Activated T-cell treated with anti-CD3 and anti-CD28 coated beads, Interleukin-2, amount 50 U/mL, for 1 hour (primary cell): ENCODE measurements around the gene SHOC2.
A peak's percentile ranks its signal among the peaks of the same experiment; 100 is the strongest.

Source experiments
- DNase-seq: peaks from one replicate; pipeline ENCODE4 v3.0.0-alpha.2; 2020

The SHOC2 gene

DNA sequence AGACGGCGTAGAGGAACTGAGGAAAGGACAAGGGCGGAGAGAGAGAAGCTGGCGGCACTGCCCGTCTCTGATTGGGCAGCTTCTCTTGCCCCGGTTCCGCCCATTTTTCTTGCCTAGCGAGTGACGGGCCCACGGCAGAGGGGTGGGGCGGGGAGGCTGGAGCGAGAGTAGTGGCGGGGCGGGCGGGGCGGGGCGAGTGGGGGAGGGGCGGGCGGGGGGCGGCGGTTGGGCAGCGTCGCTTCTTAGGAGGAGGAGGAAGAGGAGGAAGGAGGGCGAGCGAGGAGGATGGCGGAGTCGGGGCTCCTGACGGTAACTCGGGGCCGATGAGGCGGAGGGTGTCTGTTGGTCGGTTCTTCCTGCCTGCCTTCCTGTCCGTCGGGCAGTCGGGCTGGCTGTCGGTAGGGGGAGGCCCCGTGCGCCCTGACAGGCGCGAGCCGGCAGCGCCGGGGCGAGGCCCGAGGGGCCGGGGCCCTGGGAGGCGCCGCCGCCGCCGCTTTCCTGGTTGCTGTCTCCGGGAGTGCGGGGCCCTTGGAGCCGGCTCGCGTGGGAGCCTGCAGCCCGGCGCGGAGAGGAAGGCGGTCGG is at the start of gene SHOC2:
SHOC2 (plus strand) TSS at position 256 of the 583 bp plus-strand sequence. CDS start 44,755 bp downstream, outside the sequence.
- DNase-seq = peak; percentile 93

DNA sequence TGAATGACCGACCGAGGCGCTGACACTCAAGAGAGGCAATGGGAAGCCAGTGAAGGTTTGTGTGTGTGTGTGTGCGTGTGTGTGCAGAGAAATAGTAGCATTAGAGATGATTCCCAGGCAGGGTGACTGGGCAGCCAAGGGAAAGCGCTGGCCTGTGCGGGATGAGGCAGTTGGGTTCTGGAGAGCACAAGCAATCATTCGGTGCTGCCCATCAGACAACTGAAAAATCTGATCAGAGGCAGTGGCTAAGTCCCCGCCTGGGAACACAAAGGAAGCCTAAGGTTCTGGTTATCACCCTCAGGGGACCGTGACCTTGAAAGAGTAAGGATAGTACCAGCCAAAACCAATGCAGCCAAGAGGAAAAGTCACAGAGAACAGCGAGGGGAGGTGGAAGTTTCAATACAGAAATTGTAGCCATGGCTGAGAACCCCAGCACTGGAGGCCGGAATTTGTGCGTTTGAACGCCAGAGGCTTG is 48.5 kb upstream of the SHOC2 start:
- no peak for DNase-seq

DNA sequence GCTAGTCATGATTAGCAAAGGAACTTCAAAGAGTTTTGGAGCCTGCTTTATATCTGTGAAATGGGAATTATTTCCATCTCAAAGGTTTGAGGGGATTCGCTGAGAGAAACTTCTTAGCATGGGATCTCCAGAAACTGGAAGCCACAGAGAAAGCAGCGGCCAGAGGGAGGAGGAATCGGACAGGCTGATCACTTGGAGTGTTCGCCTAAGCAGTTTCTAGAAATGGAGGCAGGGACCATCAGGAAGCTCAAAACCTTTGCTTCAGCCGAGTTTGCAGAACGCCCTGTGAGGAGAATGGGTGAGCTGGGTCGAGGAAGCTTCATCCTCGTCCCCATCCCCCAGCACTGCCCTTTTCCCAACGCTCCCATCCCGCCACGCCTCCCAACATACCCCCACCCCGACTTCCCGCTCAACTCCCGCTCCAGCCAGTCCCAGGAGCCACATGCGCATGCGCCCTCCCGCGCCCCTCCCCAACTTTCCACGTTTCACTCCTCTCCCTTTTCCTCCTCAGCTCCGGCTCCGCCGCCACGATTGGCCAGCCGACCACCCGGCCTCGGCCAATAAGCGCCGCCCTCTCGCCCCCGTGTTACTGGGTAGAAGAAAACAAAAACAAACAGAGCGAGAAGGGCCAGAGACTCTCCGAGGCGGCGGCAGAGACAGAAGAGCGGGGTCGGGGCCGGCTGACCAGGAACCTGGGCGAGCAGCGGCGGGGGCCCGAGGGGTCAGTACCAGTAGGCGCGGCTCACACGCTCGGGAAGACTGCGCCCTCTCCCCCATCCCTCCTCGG is 47.9 kb upstream of the SHOC2 start, which contains the start of gene PDCD4:
PDCD4 (plus strand) TSS at position 631 of the 787 bp plus-strand sequence. CDS start 4,100 bp downstream, outside the sequence.
- peak; percentile 94 for DNase-seq

DNA sequence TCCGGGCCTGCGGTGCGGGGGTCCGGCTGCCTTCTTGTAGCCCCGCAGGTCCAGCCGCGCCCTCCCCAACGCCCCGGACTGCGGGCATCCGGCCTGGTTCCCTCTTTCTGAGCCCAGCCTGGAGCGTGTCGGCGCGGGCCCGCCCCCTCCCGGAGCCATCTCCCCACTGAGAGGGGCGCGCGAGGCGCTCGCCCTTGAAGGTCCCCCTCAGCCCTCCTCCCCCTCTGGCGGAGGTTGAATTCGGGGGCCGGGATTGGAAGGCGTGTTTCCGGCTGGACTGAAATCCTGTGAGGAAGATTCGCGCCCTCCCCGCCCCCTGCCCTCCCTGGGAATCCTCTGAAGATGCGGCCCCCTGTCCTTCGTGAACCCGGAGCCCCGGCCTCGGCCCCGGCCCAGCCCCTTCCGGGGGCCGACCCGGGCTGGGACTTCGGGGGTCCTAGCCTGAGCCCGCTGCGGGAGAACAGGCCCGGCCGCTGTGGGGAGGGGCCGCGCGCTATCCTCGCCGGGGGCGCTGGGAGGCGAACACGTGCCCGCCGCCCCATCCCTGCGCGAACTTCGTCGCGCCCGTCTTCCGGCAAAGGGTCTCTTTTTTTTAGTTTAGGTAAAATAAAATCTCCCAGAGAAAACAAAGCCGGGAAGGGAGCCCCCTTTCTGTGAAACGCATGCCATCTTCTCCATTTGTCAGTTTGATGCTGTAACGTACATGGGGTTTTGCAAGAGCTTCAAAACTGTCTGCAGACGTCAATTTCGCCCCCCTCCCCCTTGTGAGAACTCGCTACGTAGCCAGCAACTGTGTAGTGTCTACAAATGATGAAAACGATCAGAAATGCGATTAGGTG is 47.0 kb upstream of the SHOC2 start:
- DNase-seq = peak; percentile 79

DNA sequence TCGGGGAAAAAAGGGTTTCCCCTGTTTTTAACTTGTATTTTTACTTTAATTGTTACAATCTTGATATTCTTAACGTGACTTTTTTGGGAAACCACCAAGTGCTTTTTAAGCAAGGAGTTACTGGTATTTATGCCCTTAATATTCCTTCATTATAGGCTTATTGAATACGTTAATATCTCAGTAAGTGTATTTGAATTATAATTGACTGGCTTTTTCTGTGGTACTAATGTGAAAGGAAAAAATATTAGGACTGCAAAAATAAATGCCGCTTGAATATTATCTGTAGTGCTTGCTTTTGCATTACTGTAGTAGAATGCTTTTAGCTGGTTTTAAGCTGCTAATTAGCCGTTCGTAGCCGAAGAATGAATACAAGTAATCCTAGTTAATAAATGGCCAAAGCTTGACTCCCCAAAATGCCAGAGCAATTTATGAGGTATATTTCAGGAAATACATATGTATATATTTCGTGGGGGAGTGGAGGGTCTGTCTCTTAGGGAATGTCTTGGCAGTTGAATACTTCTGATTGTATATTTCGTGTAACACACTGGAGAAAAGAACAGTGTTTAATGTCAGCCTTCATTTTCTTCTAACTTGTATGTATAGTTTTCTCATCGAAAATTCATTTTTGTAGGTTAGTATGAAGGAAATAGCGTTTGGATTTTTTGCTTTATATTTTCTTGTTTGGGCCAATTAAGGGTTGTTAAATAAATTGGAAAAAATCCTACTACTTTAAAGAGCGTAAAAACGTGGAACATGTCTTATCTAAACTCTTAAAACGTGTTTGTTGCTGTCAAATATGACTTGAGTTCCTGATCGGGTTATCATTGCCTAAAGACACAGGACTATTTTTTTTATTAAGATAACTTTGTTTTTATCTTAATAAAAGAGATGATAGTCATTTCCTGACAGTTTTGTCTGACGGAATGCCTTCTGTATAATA is 46.1 kb upstream of the SHOC2 start:
- DNase-seq = no peak

DNA sequence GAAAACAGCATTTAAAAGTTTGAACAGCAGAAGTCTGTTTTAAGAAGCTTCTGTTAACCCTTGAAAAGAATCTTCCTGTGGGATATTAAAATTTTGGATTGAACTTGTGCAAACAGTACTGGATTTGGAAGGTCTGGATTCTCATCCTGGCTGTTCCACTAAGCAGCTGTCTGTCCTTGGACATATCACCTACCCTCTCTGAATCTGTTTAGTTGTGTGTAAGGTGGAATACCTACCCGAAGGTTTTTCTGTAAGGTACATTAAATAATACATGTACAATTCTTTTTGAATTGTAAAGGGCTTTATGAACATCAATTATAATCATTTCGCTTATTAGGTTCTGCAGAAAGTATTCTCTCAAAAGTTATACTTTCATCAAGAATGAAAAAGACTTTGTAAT is 45.5 kb upstream of the SHOC2 start:
- DNase-seq = no peak

DNA sequence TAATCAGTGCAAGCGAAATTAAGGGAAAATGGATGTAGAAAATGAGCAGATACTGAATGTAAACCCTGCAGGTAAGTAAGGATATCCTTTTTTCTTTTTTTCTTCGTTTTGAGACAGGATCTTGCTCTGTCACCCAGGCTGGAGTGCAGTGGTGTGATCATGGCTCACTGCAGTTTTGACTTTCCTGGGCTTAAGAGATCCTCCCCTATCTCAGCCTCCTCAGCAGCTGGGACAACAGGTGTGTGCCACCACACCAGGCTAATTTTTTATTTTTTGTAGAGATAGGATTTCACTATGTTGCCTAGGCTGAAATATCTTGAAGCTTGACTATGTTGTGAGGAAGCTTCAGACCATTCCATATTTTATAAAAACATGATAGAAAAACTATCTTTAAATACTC is 43.4 kb upstream of the SHOC2 start:
- no peak for DNase-seq

DNA sequence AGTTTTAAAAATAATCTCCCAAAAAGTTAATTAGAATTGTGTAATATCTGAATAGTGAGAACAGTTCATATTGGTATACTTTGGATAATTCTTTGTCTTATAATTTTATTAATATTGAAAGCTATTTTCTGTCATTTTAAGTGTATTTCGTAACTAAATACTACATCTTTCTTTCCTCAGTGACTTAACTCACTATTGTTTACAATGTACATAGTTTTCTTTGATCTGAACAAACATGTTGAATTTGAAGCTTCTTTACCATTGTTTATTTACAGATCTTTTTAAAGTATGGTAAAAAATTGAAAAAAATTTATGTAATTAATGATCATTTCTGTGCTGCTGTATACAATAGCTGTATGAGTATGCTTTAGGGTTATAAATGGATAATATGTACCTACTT is 42.6 kb upstream of the SHOC2 start:
- DNase-seq = no peak

DNA sequence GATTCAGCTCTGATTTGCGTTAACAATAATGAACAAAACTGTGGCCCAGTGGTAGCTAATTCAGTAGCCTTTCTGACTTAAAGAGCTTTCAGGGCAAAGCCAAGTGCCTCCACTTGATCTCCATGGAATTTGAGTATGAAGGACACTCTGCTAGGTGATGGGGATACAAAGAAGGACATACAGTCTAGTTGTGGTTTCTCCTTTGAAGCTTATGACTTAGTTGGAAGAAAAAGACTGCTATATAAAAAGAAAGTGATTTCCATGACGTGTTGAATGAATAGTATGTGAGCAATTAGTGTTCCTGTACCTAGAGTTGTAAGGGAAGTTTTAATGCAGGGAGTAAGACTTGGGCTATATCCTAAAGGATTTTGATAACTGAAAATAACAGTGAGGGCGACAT is 39.4 kb upstream of the SHOC2 start:
- DNase-seq = no peak

DNA sequence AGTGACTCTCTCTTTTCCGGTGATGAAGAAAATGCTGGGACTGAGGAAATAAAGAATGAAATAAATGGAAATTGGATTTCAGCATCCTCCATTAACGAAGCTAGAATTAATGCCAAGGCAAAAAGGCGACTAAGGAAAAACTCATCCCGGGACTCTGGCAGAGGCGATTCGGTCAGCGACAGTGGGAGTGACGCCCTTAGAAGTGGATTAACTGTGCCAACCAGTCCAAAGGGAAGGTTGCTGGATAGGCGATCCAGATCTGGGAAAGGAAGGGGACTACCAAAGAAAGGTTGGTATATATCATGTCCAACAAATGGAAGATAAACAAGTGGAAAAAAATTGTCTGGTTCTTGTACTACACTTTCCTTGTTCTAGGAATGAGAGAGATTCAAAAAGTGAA is 38.2 kb upstream of the SHOC2 start:
- no peak for DNase-seq

DNA sequence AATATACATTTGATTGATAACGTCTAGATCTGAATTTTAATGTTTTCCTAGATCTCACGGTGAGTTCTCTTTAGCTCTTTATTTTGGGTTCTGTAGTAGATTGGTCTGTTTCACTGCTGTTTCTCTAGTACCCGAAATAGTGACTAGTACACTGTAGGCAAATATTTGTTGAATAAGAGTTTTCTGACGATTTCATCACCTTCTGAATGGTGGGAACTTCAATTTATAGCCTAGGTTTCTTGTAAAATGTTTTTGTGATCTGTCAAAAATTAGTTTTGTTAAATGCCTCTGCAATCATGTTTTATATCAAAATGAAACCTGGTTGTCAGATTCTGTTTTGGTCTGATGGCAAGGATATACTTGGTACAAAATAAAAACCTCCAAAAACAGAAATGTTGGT is 37.5 kb upstream of the SHOC2 start:
- DNase-seq = no peak

DNA sequence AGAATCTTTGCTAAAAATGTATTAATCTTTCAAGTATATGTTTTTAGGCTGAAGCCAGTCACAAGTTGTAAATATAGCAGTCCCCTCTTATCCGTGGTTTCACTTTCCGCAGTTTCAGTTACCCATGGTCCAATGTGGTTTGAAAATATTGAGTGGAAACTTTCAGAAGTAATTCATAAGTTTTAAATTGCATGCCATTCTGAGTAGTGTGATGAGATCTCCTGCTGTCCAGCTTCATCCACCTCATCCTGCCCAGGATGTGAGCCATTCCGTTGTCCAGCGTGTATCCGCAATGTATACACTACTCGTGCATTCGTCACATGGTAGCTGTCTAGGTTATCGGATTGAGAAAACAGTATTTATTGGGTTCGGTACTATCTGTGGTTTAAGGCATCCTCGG is 35.5 kb upstream of the SHOC2 start:
- DNase-seq = no peak

DNA sequence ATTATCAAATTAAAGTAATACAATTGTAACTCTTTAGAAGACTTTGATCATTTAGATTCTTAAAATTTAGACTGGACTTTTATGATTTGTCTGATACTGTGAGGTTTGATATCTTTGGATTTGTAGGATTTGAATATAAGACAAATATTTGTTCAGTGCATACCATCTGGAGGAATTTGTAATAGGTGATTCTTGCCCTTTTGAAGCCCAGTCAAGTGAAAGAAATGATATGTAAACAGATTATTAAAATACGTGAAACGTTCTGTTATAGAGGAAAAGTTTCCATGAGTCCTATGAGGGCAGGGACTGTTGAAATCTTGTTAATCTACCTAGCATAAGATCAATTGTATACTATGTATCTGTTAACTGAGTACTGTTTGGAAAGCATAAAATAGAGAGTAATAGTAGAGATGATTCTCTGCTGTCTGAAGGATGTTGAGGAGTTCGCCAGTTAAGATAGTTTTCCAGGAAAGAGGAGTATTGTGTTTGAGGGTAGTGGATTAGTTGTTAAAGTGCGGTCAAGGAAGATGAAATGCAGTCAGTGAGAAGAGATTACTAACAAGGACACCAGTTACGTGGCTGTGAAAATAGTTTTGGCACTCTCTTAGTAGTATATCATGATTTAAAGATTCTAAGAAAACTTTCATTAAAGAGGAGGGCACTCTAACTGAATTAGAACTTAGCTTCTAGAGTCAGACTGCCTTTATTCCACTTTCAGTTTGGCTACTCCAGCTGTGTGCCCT is 33.3 kb upstream of the SHOC2 start:
- no peak for DNase-seq

DNA sequence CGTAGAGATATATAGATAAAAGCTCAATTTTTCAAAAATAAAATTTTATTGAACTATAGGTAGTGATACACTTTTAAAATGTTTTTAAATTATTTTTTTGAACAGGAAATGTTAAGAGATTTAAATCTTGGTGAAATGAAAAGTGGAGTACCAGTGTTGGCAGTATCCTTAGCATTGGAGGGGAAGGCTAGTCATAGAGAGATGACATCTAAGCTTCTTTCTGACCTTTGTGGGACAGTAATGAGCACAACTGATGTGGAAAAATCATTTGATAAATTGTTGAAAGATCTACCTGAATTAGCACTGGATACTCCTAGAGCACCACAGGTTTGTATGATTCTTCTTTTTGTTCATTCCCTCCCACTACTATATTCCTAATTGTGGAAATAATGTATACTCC is 31.8 kb upstream of the SHOC2 start:
- no peak for DNase-seq

DNA sequence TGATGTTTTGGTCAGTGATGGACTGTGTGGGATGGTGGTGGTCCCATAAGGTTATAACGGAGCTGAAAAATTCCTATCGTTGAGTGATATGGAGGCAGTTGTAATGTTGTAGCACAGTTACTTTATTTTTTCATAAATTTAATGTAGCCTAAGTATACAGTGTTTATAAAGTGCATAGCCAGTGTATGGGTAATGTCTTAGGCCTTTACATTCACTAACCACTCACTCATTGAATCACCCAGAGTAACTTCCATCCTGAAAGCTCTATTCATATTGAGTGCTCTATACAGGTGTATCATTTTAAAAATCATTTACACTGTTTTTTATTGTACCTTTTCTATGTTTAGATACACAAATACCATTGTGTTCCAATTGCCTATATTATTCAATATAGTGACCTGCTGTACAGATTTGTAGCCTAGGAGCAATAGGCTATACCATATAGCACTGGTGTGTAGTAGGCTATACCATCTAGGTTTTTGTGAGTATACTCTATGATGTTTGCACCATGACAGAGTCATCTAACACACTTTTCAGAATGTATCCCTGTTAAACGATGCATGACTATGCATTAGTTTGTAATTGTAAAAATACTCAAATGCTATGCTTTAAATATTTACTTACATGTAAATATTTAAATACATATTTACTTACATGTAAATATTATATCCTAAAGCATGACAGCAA is 26.7 kb upstream of the SHOC2 start:
- DNase-seq = no peak

DNA sequence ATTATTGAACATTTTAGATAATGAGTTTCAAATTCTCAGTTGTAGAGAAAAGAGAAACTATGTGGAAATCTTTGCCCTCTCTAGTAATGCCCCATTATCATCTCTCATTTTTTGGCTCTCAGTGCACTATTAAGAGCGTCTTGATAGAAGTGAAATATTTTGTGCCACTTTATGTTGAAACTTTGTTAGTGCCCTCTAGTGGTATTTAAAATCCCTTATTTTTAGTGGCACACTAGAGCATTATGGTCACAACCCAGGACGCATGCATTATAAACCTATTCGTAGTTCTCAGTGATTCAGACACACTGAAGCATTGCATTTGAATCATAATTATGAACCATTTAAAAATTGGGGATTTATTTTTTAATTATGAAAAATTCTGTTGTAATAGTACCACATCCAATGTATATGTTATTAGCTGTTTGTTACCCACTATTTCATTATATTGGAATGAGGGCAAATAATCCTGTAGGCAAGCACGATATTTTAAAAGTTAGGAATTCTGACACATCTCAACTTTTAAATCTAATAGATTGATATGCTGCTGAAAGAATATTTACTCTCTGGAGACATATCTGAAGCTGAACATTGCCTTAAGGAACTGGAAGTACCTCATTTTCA is 25.7 kb upstream of the SHOC2 start:
- DNase-seq = no peak

DNA sequence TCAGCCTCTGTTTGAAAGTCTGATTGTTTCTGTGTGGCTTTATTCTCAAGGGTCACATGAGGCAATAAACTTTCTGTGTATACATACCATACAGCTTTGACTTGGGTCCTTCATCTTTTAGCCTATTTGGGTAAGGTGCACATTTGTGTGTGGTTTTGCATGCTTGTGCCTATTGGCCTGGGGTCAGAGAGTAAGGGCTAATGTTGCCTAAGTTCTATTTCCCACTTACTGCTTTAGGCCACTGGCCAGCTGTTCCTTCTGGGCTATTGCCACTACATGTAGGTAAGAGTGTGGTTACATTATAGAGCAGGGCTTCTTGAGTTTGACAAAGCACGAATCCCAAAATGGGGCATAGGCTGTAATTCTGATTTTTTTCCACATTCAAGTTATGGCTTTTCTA is 22.2 kb upstream of the SHOC2 start:
- no peak for DNase-seq

DNA sequence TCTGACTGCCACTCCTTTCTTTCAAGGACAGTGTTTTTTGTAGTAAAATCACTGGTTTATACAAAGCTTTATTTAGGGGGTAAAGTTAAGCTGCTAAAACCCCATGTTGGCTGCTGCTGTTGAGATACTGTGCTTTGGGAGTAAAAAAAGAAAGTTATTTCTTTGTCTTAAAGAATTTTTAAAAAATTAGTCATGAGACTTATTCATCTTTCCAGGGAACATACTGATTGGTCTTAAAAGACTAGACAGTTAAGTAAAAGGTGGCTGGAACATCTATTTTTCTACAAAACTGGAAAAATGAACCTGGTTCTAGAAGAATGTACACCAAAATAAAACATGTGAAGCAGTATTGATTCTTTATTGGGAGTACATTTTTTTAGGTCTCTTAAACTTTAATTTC is 21.0 kb upstream of the SHOC2 start:
- DNase-seq = no peak

DNA sequence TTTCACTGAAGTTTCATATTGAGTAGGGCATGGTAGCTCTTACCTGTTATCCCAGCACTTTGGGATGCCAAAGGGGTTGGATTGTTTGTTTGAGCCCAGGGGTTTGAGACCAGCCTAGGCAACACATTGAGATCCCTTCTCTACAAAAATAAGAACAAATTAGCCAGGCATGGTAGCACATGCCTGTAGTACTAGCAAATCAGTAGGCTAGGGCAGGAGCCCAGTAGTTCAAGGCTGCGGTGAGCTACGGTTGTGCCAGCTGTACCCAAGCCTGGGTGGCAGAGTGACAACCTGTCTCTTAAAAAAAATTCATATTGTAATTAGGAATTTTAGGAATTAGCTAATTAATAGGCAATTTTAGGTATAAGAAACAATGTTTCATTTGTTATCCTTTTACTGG is 18.4 kb upstream of the SHOC2 start:
- DNase-seq = no peak

DNA sequence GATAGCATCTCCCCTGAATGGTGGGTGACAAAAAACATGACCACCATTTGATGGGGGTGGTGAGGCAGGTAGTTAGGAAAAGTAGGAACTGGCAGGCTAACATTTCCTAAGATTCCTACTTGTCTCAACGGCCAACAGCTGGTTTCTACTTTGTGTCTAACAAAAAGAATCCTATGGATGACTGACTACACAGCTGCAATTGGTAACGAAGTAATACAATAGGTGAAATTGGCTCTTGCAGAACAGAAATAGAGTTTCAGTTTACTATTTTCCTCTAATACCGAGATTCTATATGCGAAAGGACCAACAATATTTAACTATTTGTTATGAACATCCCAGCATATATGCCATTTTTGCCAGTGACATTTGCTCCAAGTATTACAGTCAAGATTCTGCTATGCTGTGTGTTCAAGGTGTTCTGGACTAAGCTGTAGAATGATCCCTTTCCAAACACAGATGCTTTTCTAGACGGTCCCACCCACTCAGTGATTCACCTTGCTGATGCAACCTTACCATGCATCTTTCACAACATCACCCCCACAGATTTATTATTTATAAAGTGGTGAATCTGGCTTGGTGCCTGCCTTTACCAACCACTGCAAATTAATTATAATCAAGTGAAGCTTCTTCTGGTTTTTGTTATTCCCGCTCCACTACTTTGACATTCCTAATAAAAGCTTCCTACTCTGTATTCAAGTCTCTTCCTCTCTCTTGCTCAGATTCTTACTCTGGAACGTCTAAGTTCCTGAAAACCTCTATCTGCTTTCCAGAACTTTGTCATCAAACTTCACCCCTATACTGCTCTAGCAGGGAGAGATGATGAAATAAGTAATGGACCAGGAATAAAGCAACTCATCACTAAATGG is 17.2 kb upstream of the SHOC2 start:
- no peak for DNase-seq
